NCI-H524 treated with DMSO at 0.1 percent for 48 hours (cell line): ENCODE results near the gene HEBP1.
"Not testable (repeated sequence)": the region's sequence is repeated elsewhere in the genome, so short reads cannot be mapped to it uniquely, and the experiment has no call there.

Source experiments
- DNase-seq: peaks from one replicate; lab custom pipeline; 2025; lab: John Stamatoyannopoulos, UW

Gene HEBP1

GRCh38 chr12:12999959-13000615, at the start of gene HEBP1:
Gene HEBP1, minus strand, starts transcription at chr12:13000265. Its CDS starts 151 bp downstream, at chr12:13000114.
- DNase-seq: peak; percentile 61

GRCh38 chr12:13049816-13050215, 49.8 kb upstream of the HEBP1 start:
- DNase-seq: no peak

GRCh38 chr12:13046964-13047363, 46.9 kb upstream of the HEBP1 start:
- no peak for DNase-seq

- no peak for DNase-seq
These were observed 45.8 kb upstream of the HEBP1 start for GRCh38 chr12:13045816-13046215.

- DNase-seq: no peak
These were observed 44.8 kb upstream of the HEBP1 start for GRCh38 chr12:13044906-13045299.

GRCh38 chr12:13044002-13044905, 44.2 kb upstream of the HEBP1 start, which contains the start of gene FAM234B:
Gene FAM234B, plus strand, starts transcription at chr12:13044381. Its CDS starts 23 bp downstream, at chr12:13044404.
- DNase-seq: peak; percentile 16

GRCh38 chr12:13042666-13043230, 42.7 kb upstream of the HEBP1 start:
- DNase-seq: no peak

- no peak for DNase-seq
These were observed 41.2 kb upstream of the HEBP1 start for GRCh38 chr12:13041224-13041623.

- no peak for DNase-seq
These were observed 39.4 kb upstream of the HEBP1 start for GRCh38 chr12:13039328-13039956.

- DNase-seq: no peak
These were observed 38.6 kb upstream of the HEBP1 start for GRCh38 chr12:13038491-13039161.

- DNase-seq: no peak
These were observed 36.8 kb upstream of the HEBP1 start for GRCh38 chr12:13036881-13037280.

- not testable (repeated sequence) for DNase-seq
These were observed 35.3 kb upstream of the HEBP1 start for GRCh38 chr12:13035335-13035734.

GRCh38 chr12:13033476-13033875, 33.4 kb upstream of the HEBP1 start:
- no peak for DNase-seq

GRCh38 chr12:13032164-13032563, 32.1 kb upstream of the HEBP1 start:
- no peak for DNase-seq

GRCh38 chr12:13030541-13031291, 30.7 kb upstream of the HEBP1 start:
- peak; percentile 92 for DNase-seq

- DNase-seq: no peak
These were observed 28.9 kb upstream of the HEBP1 start for GRCh38 chr12:13028825-13029570.

GRCh38 chr12:13027508-13027907, 27.4 kb upstream of the HEBP1 start:
- DNase-seq: no peak

GRCh38 chr12:13027032-13027431, 27.0 kb upstream of the HEBP1 start:
- no peak for DNase-seq

GRCh38 chr12:13026286-13026685, 26.2 kb upstream of the HEBP1 start:
- no peak for DNase-seq

GRCh38 chr12:13024531-13024916, 24.5 kb upstream of the HEBP1 start:
- DNase-seq: no peak
